ENCODE measurements around the gene ASTN1.

The ASTN1 gene

DNA sequence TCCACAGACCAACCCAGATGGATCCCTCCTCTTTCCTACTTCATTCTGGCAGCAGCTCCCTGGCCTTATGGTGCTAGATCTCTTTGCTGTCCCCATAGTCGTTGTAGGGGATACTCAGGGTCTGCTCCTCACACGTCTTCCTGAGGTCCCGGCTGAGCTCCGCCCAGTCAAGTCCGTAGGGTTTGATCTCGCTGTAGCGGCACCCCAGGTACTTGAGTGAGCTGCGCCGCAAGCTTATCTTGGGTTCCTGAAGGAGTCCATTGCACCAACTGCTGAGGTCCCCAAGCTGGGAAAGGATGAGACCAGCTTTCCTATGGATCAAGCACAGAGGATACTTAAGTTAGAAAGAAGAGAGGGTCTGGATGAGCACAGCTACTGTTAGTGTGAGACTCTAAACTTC, 300.3 kb downstream of the ASTN1 start:
- DNase-seq: no peak

DNA sequence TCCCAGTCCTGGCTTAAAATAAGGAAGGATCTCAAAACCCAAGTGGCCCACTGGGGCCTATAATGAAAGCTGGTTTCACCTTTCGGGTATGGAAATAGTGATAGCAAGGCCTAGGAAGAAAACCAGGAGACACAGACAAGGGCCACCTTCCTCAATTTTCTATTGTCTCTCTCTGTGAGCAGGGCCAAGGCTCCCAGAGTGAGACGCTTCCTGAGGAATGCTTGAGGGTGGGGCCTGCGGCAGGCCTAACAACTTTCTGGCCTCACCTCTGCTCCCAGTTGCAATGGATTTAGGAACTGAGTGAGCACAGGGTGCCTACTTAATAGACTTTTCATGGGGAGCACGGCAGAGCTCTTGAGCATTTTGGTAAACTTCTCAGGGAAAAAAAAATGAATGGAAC, 300.9 kb downstream of the ASTN1 start:
- DNase-seq: no peak

- DNase-seq: no peak
These were observed 306.0 kb downstream of the ASTN1 start for GRCh38 chr1:176858433-176858916.

- DNase-seq: no peak
These were observed 306.9 kb downstream of the ASTN1 start for GRCh38 chr1:176857632-176858031.

GRCh38 chr1:176854758-176855745, 309.5 kb downstream of the ASTN1 start:
- DNase-seq: no peak

DNA sequence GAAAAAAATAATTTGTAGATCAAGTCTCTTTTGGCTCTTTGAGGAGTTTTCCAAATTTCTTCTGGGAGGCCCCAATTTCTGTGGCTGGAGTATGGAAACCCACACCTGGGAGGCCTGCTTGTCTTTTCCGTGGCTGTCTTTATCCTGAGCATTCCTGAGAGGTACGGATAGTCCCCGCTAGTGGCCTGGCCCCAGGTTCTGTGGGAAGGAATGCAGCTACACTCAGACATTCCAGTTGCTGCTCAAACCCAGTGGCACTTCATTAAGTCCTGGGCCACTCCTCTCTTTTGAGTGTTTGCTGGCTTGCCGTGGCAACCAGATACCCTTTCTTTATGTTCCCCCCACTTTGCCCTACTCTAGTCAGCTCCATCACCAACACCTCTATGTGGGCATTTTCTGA, 310.4 kb downstream of the ASTN1 start:
- no peak for DNase-seq

GRCh38 chr1:176853503-176853902, 311.0 kb downstream of the ASTN1 start:
- no peak for DNase-seq

DNA sequence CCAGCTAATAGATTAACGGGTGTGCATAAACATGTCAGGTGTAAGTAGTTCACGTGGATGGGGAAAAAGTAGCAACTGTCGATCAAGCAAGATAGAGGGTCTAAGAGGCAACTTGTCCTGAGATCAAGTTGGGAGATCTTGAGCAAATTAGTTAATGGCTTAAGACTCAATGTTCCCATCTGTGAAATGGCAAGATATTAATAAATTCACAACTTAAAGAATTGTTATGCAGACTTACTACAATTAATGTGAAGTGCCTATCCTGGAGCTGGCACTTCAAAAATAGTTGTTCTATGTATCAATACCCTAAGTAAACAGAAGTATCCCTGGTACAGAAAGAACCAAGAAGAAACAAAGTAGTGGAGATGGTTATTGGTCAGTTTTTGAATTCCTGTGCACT, 312.4 kb downstream of the ASTN1 start:
- no peak for DNase-seq

- no peak for DNase-seq
These were observed 313.6 kb downstream of the ASTN1 start for GRCh38 chr1:176850871-176851270.

DNA sequence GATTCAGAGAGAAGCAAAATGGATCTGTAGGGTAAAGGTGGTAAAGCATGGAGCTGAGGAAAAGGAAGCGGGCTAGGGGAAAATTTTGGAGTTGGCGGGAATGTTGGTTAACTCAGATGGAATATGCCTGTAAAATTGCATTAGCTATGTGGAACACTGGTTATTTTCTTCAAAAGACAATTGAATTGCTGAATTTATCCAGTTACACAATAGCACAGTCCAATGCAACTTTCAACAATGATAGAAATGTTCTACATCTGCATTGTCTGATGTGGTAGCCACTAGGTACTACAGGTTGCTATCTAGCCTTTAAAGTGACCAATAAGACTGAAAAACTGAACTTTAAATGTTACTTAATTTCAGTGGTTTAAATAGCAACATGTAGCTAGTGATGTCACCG, 315.2 kb downstream of the ASTN1 start:
- no peak for DNase-seq

GRCh38 chr1:176847052-176847451, 317.5 kb downstream of the ASTN1 start:
- no peak for DNase-seq

- DNase-seq: no peak
These were observed 320.9 kb downstream of the ASTN1 start for GRCh38 chr1:176843352-176844297.

GRCh38 chr1:176841238-176841637, 323.3 kb downstream of the ASTN1 start:
- DNase-seq: no peak

GRCh38 chr1:176839216-176839615, 325.3 kb downstream of the ASTN1 start:
- no peak for DNase-seq

- DNase-seq: no peak
These were observed 326.1 kb downstream of the ASTN1 start for GRCh38 chr1:176838276-176838995.

DNA sequence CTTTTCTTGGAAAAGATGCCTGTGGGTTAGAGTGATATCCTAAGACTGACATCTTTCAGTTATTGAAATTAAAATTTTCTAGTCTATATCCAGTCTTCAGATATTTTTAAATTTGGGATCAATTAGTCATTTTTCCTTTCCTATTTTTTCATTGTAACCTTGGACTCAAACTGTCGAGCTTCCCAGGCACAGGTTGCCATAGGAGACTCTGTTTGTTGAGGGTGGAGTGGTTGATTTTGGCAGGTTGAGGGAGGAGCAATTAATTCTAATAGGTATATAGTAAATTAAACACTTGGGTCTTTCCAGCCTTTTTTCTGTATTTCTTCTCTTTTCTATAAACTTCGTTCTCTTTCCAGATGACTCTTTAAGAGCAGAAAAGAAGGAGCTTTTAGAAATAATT, 326.8 kb downstream of the ASTN1 start:
- DNase-seq: no peak

GRCh38 chr1:176831150-176831549, 333.4 kb downstream of the ASTN1 start:
- no peak for DNase-seq

DNA sequence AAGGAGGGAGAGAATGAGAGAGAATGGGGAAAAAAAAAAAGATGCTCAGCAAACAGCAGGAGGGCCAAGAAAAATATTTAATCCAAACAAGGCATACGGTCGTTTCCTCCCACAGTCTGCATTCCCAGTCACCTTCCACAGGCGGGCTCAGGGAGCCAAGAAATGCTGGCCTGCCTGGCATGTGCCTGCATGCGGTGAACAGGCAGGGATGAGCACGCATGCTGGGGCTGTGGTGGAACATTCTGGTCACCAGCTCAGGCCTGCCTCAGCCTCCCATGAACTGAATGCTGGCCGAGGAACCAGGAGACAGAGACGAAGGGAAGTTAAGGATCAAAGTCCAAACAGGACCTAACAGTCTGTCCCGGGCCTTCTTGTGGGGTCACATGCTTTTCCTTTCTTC, 335.3 kb downstream of the ASTN1 start:
- no peak for DNase-seq

- no peak for DNase-seq
These were observed 338.2 kb downstream of the ASTN1 start for GRCh38 chr1:176826265-176826664.

DNA sequence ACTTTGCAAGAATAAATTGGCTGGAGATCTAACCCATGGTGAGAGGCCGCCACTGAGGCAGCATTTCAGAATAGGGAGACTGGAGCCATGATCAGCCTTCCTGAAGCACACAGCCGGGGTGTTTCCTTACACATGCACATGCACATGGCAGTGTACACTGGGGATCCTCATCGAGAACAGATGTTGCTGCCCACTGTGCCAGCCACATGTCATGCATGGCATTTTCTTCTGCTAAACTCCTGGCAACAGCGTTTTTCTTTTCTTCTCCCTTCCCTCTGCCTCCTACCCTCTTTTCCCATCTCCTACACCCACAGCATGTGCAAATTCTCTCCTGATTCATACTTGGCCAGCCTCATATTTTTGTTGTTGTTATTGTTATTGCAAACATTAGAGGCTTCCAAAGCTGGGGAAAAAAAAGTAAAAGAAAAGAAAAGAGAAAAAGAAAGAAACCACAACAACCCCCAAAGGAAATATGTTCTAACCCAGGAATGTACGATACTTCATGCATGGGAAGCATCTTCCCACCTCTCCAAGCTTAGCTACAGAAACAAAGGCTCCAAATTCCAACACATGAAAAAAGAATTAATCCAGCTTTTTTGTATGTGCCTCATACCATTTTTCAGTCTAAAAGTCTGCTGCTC, 344.0 kb downstream of the ASTN1 start:
- DNase-seq: no peak

GRCh38 chr1:176816232-176816631, 348.3 kb downstream of the ASTN1 start:
- DNase-seq: no peak

DNA sequence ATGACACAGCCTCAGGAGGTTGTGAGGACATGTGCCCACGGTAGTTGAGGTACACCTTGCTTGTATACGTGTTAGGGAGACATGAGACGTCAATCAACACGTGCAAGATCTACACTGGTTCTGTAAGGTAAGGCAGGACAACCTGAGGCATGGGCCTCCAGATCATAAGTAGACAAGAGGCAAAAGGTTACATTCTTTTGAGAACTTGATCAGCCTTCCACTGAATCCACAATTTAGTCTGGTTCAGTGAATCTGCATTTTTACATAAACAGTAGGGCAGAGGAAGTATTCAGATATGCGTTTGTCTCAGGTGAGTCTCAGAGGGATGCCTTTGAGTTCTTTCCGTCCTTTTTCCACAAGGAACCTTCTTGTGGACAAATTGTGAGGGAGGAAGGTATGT, 348.9 kb downstream of the ASTN1 start:
- no peak for DNase-seq
